DOHH2 (cell line): ENCODE results near the gene CBLC.

Source experiments
- H3F3A ChIP-seq: fragments of 200-600 bp; sonication (generic), shearing (Covaris generic); 2 replicates; pipeline ENCODE4 v1.6.0; 2016; ENCODE audit warnings: antibody characterized with exemption, mild to moderate bottlenecking; ENCODE audit not compliant: control insufficient read depth, insufficient read depth
- H3K27ac ChIP-seq: fragments of 200-600 bp; sonication (generic); 2 replicates; pipeline ENCODE4 v1.5.1; 2014; ENCODE audit warnings: low read depth, mild to moderate bottlenecking, low read length, moderate library complexity
- H3K27me3 ChIP-seq: fragments of 200-600 bp; sonication (generic); 2 replicates; pipeline ENCODE4 v1.6.1; 2014; ENCODE audit warnings: mild to moderate bottlenecking, low read length, mixed read lengths; ENCODE audit not compliant: control insufficient read depth
- H3K36me3 ChIP-seq: fragments of 200-600 bp; sonication (generic); 2 replicates; pipeline ENCODE4 v1.6.1; 2014; ENCODE audit warnings: mild to moderate bottlenecking, low read length, moderate library complexity, mixed read lengths; ENCODE audit not compliant: control insufficient read depth
- H3K4me1 ChIP-seq: fragments of 200-600 bp; sonication (generic); 2 replicates; pipeline ENCODE4 v1.6.1; 2014; ENCODE audit warnings: mild to moderate bottlenecking, low read length, mixed read lengths; ENCODE audit not compliant: control insufficient read depth
- H3K4me2 ChIP-seq: fragments of 200-600 bp; sonication (generic); 2 replicates; pipeline ENCODE4 v1.6.0; 2014; ENCODE audit warnings: mild to moderate bottlenecking, low read length, moderate library complexity
- H3K4me3 ChIP-seq: fragments of 200-600 bp; sonication (generic); 2 replicates; pipeline ENCODE4 v1.5.1; 2014; ENCODE audit warnings: mild to moderate bottlenecking, low read length, mixed read lengths
- H3K79me2 ChIP-seq: fragments of 200-600 bp; sonication (generic); 2 replicates; pipeline ENCODE4 v1.6.1; 2014; ENCODE audit warnings: mild to moderate bottlenecking, low read length, mixed read lengths; ENCODE audit not compliant: control insufficient read depth
- H3K9me2 ChIP-seq: fragments of 200-600 bp; sonication (generic); replicated peaks from 2 replicates; pipeline ENCODE4 v1.6.1; 2014; ENCODE audit warnings: mild to moderate bottlenecking, low read length, mixed read lengths; ENCODE audit not compliant: control insufficient read depth
- H3K9me3 ChIP-seq: fragments of 200-600 bp; sonication (generic); 2 replicates; pipeline ENCODE4 v1.6.1; 2014; ENCODE audit warnings: antibody characterized with exemption, low read length, mixed read lengths; ENCODE audit not compliant: control insufficient read depth, insufficient read depth
- H4K20me1 ChIP-seq: fragments of 200-600 bp; sonication (generic); 2 replicates; pipeline ENCODE4 v1.6.0; 2014; ENCODE audit warnings: low read depth, mild to moderate bottlenecking, antibody characterized with exemption, low read length, moderate library complexity; ENCODE audit not compliant: control insufficient read depth, insufficient read depth
- EZH2phosphoT487 ChIP-seq: fragments of 200-600 bp; sonication (generic); IDR thresholded peaks from 2 replicates; pipeline ENCODE4 v1.6.1; 2017; ENCODE audit warnings: borderline replicate concordance, mild to moderate bottlenecking, antibody characterized with exemption, low read length, moderate library complexity, mixed read lengths
- TF ChIP-seq, protein P1 (sequence below): fragments of 200-600 bp; sonication (generic); IDR thresholded peaks from one replicate; pipeline ENCODE4 v1.5.1; 2014; ENCODE audit warnings: antibody characterized with exemption, mild to moderate bottlenecking, low read depth, low read length; ENCODE audit not compliant: poor library complexity, severe bottlenecking

CBLC gene

DNA sequence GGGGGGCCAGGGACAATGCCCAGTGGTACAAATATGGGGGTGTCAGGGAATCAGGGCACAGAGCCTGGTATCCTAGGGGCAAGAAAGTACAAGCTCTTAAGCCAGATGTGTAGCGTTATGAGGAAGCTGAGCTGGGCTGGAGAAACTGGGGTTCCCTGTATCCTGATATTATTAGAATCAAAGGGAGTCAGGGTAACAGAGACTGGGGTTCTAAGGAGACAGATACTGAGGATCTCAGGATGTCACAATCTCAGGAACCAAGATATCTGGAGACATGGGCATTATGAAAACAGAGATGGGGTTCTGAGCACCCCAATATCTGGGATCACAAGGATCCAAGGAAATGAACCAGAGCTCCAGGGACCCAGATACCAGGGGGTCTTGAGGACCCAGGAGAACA, 28.4 kb upstream of the CBLC start:
- H3K4me3 ChIP-seq, result peak overlapping the region; percentile 91
- peaks cover 67% of the 10 kb centered on the region for H3K4me1 ChIP-seq
- peaks cover 32% of the 10 kb centered on the region for H3K36me3 ChIP-seq
- H3K9me2 ChIP-seq, result no peaks in the 10 kb centered on the region
- H3K27me3 ChIP-seq, result peaks cover 13% of the 10 kb centered on the region
- peak overlapping the region; percentile 97 for H3K27ac ChIP-seq
- peak overlapping the region; percentile 88 for H3K4me2 ChIP-seq
- H3K9me3 ChIP-seq, result no peaks in the 10 kb centered on the region
- no peaks in the 10 kb centered on the region for H4K20me1 ChIP-seq
- H3F3A ChIP-seq, result peaks cover 34% of the 10 kb centered on the region
- peaks cover 24% of the 10 kb centered on the region for H3K79me2 ChIP-seq
- no peak for TF ChIP-seq EZH2phosphoT487
- TF ChIP-seq, protein P1, sequence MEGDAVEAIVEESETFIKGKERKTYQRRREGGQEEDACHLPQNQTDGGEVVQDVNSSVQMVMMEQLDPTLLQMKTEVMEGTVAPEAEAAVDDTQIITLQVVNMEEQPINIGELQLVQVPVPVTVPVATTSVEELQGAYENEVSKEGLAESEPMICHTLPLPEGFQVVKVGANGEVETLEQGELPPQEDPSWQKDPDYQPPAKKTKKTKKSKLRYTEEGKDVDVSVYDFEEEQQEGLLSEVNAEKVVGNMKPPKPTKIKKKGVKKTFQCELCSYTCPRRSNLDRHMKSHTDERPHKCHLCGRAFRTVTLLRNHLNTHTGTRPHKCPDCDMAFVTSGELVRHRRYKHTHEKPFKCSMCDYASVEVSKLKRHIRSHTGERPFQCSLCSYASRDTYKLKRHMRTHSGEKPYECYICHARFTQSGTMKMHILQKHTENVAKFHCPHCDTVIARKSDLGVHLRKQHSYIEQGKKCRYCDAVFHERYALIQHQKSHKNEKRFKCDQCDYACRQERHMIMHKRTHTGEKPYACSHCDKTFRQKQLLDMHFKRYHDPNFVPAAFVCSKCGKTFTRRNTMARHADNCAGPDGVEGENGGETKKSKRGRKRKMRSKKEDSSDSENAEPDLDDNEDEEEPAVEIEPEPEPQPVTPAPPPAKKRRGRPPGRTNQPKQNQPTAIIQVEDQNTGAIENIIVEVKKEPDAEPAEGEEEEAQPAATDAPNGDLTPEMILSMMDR, result no peak

DNA sequence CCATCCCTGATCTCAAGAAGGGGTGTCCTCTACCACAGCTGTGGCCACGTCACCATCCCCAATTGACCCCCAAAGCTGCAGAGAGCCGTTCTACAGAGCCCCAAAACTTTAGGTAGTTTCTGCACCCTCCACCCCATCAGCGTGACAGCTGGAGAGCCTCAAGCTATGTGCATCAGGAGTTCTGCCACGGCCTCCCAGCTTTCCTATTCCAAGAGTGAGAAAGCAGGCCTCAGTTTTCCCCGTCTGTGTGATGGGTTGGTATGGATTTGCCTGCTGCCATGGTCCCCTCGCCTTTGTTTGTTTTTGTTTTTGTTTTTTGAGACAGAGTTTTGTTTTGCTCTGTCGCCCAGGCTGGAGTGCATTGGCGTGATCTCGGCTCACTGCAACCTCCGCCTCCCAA, 27.7 kb upstream of the CBLC start:
- H3K27ac ChIP-seq, result peak overlapping the region; percentile 97
- peaks cover 74% of the 10 kb centered on the region for H3K4me1 ChIP-seq
- no peaks in the 10 kb centered on the region for H4K20me1 ChIP-seq
- peaks cover 29% of the 10 kb centered on the region for H3K79me2 ChIP-seq
- H3K36me3 ChIP-seq, result peaks cover 36% of the 10 kb centered on the region
- peak overlapping the region; percentile 88 for H3K4me2 ChIP-seq
- no peaks in the 10 kb centered on the region for H3K9me3 ChIP-seq
- H3F3A ChIP-seq, result peaks cover 34% of the 10 kb centered on the region
- no peaks in the 10 kb centered on the region for H3K9me2 ChIP-seq
- H3K4me3 ChIP-seq, result peak overlapping the region; percentile 91
- TF ChIP-seq, protein P1, result no peak
- TF ChIP-seq EZH2phosphoT487, result no peak
- H3K27me3 ChIP-seq, result peaks cover 13% of the 10 kb centered on the region

DNA sequence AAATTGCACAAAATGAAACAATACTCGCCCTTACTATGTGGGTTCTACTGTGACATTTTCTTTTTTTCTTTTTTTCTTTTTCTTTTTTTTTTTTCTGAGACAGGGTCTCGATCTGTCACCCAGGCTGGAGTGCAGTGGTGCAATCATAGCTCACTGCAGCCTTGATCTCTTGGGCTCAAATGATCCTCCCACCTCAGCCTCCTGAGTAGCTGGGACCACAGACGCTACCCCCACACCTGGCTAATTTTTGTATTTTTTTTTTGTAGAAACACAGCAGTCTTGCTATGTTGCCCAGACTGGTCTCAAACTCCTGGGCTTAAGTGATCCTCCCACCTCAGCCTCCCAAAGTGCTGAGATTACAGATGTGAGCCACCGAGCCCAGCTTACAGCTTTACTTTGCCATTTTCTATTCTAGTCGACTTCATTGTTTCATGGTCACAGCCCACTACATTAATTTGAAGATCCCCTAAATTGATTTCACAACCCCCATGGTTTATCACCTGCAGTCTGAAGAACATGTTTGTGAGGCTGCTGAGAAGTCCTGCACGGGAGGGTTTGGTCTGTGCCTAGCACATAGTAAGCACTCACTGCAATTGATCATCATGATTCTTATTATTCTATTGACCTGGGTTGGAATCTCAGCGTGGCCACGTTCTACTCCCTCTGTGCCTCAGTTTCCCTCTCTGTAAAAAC, 25.4 kb upstream of the CBLC start:
- H3K27ac ChIP-seq, result peak overlapping the region; percentile 97
- peaks cover 35% of the 10 kb centered on the region for H3K79me2 ChIP-seq
- TF ChIP-seq, protein P1, result no peak
- no peak for TF ChIP-seq EZH2phosphoT487
- H4K20me1 ChIP-seq, result no peaks in the 10 kb centered on the region
- H3K4me3 ChIP-seq, result peak overlapping the region; percentile 91
- H3K27me3 ChIP-seq, result no peaks in the 10 kb centered on the region
- H3K9me2 ChIP-seq, result no peaks in the 10 kb centered on the region
- H3K36me3 ChIP-seq, result peaks cover 47% of the 10 kb centered on the region
- peaks cover 34% of the 10 kb centered on the region for H3F3A ChIP-seq
- H3K4me2 ChIP-seq, result peak overlapping the region; percentile 88
- no peaks in the 10 kb centered on the region for H3K9me3 ChIP-seq
- H3K4me1 ChIP-seq, result peaks cover 71% of the 10 kb centered on the region
